ENCODE results near the gene VWC2. TPM values are rescaled to one million over a fixed set of nuclear protein-coding genes. Genes with fewer than 3 reads are reported as not detected.

The VWC2 gene
- total RNA-seq, 4 donors from 2014 or later = under 0.01 to 0.22 (median 0.18) TPM

GRCh38 chr7:49768254-49768653 is 5.2 kb upstream of the VWC2 start:
- no peak for TF ChIP-seq CTCF (IDR thresholded peaks at IDR 0.05; ENCODE audit: low read depth)

GRCh38 chr7:49768835-49769234 is 4.6 kb upstream of the VWC2 start:
- no peak for TF ChIP-seq CTCF (IDR thresholded peaks at IDR 0.05; ENCODE audit: low read depth)

- no peak for TF ChIP-seq CTCF (IDR thresholded peaks at IDR 0.05; ENCODE audit: low read depth)
These were observed 4.1 kb upstream of the VWC2 start for GRCh38 chr7:49769285-49769857.

- no peak for TF ChIP-seq CTCF (IDR thresholded peaks at IDR 0.05; ENCODE audit: low read depth)
These were observed 2.6 kb upstream of the VWC2 start for GRCh38 chr7:49770838-49771237.

GRCh38 chr7:49771427-49772176 is 1.8 kb upstream of the VWC2 start:
- TF ChIP-seq CTCF (IDR thresholded peaks at IDR 0.05; ENCODE audit: low read depth) = no peak

- TF ChIP-seq CTCF (IDR thresholded peaks at IDR 0.05; ENCODE audit: low read depth) = no peak
These were observed 571 bp upstream of the VWC2 start for GRCh38 chr7:49772916-49773217.

- TF ChIP-seq CTCF (IDR thresholded peaks at IDR 0.05; ENCODE audit: low read depth) = no peak
These were observed 559 bp downstream of the VWC2 start for GRCh38 chr7:49773936-49774458.
